HG03460 (cell line): ENCODE results near the gene GREB1L.

ENCODE experiments used
- ATAC-seq: cut with Tn5 transposase; IDR thresholded peaks from one replicate; pipeline ENCODE4 v1.9.1; 2021; ENCODE audit not compliant: unreplicated experiment

The GREB1L gene

DNA sequence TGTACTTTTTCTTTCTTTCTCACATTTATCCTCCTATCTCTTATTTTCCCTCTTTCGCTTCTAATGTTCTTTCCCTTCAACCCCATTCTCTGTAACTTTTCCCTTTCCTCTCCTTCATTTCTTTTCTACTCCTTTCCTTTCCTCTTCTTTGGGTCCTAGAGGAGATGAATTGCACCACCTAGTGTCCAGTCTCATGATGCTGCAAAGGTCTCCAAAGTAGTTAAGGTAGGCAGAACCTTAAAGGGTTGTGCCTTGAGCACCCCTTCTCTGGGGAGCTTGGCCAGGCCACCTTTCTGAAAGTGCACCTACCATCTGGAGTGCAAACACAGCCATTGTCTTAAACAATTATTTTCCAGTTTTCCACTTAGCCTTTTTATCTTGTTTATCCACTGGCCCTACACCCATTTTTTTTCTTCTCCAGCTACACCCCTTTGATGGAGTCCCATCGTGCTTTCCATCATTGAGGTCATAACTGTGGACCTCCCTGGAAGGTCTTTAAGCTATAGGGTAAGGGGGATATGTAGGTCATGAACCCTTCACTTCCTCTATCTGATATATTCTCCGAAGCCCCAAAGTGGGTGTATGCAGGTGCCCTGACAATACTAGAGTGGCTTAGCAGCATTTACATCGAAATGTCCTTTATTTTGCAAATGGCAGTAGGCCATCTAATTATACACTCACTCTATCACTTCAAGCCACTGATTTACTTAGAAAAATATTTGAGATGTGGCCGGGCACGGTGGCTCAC, 202.6 kb downstream of the GREB1L start:
- ATAC-seq = no peak

DNA sequence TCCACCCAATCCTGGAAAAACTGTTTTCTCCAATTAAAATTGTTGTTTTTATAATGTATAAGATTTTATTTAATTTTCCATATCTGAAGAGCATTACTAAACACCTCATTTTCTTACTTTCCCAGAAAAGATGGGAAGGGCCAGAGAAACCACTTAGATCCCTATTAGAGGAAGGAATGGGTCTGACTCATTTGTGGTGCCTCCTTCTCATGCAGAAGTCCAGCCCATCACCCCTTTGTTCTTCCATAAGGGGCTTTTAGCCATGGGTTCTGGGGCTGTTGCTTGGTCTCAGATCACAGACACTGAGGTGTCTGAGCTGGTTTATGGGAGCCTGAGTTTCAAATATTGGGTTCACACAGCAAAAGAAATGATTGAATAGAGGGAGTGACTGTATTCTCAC, 206.3 kb downstream of the GREB1L start:
- ATAC-seq = no peak

DNA sequence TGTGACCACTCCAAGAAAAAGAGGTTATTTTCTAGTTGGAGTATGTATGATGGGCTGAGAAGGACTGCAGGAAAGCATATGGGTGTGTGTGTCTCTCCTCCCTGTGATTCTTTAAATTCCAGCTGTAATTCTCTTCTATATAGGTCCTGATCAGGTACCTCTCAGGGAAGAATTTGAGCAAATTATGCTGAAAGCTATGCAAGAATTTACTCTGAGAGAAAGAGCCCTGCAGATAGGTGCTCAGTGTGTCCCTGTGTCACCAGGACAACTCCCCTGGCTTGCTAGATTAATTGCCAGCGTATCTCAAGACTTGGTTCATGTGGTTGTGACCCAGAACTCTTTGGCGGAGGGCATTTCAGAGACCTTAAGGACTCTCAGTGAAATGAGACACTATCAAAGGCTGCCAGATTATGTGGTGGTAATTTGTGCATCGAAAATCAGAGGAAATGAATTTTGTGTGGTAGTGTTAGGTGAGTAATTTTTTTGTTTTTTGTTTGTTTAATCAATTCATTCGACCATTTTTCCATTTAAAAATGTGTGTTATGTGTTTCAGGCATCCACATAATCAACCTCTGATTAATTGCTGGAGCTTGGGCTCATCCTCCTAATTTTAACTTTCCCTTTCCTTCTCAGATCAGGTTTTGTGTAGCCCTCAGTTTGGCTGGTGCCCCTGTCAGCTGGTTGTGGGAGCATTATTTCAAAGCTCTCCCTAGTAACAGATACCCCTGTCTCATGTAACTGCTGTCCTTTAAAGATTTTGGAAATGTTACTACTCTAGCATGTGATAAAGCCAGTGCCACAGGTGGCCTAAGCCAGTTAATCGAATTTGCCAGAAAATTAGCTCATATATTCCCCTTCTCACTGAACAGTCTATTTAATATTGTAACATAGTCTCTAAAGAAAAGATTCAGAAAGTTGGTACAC, 207.6 kb downstream of the GREB1L start:
- ATAC-seq = no peak

DNA sequence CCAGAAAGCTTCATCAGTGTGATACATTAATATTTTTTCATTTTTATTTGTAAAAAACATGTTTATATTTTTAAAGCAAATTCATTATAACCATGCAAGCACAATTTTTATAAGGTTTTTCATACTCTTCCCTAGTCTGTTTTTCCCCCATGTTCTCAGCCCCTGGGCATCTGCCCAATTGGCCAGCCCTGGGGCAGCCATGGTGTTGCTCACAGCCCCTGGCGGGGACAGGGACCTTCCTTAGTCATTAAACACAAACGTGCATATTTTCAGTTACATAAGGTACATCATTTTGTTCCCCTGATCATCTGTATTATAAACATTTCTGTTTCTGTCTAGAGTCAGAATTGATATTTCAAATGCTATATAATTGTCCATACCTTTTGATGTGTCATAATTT, 208.5 kb downstream of the GREB1L start:
- ATAC-seq = no peak

DNA sequence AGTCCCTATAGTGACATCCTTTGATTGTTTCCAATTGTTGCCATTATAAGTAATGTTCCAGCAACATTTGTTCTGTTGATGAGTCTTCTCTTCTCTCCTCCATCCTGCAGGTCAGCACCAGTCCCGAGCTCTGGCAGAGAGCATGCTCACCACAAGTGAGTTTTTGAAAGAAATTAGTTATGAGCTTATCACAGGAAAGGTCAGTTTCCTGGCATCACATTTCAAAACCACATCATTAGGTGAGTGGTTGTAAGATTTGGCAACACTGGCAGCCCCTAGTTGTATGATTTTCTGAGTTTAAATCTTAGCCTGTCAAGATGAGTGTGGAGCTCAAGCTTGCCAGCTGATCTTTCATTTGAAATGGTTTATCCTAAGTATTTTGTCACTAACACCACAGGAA, 208.9 kb downstream of the GREB1L start:
- no peak for ATAC-seq

DNA sequence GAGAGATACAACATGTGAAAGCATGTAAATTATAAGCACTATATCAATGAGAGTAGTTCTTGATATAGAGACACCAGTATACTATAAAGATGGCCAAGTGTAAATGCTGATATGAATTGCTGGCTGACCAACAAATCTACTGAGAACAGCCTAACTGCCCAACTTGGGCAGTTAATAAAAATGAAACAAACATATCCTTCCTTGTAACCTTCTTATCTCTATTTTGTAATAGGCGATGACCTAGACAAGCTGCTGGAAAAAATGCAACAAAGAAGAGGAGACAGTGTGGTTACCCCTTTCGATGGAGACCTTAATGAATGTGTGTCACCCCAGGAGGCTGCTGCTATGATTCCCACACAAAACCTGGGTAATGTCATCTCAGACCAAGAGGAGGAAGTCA, 209.8 kb downstream of the GREB1L start:
- no peak for ATAC-seq

DNA sequence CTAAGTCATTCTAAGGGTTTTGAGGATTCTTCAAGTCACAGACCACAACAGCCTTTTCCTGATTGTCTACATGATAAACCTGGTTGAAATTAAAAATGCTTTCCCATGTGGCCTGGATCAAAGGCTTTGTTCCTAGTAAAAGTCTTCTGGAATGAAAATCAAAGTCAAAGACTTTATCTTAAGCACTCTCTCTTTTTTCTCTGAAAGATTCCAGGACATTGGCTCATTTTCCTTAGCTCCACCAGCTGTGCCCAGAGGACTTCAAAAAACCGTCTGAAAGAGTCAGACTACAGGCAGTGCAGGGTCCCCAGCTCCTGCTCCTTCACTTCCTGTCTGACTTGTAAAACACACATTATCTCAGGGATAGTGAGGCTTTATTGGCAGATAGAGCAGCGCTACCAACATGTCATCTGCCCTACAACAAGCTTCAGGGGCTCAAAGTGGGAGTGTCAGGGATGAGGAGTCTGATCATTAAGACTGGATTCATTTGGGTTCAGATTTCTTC, 210.3 kb downstream of the GREB1L start:
- no peak for ATAC-seq

DNA sequence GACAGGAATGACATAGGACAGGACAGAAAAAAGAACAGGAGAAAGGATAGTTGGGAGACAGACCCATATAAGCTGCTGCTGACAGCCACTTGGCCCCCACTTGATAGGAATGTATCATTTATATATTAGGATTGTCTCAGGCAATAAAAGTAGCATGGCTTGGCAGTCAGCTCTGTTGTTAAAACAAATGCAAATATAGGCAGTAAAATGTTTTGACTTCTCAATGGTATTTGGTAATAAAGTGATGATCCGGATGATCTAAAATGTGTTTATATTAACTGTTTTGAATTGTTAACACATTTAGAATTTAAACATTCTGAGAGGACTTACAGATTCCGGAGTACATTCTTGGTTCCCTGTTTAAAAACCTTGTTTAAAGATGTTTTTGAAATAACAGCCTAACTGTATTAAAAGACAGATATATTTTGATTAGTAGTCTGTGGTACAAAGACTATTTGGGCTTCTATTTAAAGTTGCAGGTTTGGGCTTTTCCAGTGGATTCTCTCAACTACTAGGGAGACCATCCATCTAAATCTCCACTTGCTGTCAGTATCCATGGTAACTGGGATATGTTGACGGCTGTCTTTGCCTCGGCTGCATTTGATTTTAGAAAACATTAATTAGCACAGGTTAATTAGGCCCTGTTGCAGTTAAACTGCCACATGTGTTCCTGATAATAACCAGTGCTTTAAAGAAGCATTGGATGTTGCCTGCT, 210.9 kb downstream of the GREB1L start:
- no peak for ATAC-seq

DNA sequence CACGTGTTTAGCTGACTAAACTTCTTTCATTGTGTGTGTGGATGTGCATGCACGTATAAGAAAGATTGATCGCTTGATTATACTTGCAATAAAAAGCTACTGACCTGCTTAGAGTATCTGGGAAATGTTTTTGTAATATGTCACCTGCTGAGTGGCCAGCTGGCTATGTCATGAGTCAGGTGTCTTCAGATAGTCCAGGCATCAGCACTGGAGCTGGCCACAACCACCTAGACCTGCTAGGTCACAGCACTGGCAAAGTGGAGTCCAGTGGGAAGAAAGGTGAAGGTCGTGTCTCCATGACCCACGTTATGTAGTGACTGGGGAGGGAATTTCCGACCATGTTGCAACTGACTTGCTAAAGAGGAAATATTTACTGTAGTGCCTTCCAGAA, 211.5 kb downstream of the GREB1L start:
- no peak for ATAC-seq

DNA sequence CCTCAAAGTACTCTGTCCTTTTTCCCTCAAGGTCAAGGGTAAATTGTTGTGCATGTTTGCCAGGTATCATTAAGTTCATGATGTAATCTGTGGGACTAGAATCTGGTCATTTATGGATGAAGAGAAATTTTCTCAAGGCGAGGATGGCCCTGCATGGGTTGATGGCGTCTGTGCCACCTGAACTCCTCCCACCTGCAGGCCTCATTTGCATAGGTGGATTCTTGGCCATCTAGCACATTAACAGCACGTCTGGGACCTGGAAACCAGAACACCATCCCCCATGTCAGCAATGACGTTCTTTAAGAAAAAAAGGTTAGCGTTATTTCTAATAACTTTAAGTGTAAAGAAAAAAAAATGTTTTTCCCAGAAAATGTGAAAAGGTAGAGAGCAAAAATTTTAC, 212.7 kb downstream of the GREB1L start:
- ATAC-seq = no peak

DNA sequence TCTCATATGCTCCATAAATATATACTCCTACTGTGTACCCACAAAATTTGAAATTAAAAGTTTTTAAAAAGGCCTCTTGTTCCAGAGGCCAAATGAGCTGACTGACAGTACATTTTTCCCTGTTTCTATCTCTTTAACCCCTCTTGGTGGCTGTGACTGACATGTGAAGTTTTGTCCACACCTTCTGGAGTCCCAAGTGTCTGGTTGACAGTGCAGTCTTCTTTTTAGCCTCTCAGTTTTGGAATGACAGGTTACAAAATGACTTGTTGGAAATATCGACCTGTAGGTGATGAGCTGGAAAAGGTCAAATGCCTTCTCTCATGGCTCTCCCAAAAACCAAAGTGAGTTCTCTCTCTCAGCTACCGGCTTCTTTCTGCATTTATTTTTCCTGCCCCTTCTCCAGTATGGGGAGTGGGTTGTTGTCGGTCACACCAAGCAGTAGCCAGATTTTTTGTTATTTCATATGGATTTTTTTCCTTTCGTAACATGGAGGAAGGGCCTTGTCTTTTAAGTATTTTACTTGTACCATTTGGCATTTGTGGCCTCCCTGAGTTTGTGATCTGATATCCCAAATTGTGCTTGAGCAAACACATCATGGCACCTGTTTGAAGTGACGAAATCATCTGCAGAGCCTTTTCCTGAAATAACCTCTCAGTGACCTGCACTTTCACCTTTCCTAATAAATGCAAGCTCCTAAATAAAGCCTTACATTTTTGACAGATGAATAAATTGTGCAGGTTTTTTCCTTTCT, 214.6 kb downstream of the GREB1L start:
- ATAC-seq = no peak

DNA sequence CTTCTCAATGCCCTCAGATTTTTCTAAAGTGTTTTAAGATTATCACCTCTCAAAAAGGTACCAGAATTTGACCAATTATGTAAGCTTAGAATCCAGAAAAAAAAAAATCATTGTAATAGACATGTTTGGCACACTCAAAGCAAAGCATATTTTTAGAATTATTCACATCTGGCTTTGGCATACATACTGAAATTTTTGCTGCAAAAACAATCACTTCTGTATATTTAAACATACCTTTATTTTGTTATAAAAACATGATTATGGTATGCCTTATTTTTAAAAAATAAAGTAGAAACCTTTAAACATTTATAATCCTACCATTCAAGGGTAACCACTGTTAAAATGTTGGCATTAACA, 215.1 kb downstream of the GREB1L start:
- no peak for ATAC-seq

DNA sequence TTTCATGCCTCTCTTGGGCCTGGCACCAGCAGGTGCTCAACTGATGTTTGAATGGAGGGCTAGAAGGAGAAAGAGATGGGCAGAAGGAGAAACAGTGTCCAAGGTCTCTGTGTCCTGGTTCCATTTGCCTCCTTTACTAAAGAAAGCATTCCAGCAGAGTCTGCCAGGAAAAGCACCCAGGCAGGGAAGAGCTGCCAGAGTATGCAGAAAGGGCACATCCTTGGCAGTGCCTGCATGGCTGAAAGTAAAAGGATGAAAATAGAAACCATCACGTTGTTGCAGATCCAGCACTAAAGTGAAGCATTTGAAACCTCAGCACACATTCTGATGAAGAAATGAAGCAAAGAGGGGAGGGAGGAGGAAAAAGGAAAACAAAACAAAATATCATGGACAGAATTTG, 216.3 kb downstream of the GREB1L start:
- ATAC-seq = no peak

DNA sequence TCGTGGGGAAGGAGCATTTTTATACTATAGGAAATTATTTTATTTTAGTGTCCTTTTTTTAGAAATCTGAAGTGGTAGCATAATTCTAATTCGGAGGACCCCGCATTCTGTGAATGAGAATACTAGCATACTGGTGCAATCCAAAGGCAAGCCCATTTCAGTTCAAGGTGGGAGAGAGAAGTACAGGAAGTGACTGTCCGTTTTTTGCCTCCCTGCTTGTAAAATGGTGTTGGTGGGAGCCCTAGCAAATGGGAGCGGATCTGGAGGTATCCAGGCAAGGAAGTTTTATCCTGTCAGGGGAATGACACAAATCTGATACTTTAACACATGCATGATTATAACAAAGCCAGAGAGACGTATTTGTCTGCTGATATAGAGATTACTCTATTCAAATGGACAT, 216.8 kb downstream of the GREB1L start:
- no peak for ATAC-seq

DNA sequence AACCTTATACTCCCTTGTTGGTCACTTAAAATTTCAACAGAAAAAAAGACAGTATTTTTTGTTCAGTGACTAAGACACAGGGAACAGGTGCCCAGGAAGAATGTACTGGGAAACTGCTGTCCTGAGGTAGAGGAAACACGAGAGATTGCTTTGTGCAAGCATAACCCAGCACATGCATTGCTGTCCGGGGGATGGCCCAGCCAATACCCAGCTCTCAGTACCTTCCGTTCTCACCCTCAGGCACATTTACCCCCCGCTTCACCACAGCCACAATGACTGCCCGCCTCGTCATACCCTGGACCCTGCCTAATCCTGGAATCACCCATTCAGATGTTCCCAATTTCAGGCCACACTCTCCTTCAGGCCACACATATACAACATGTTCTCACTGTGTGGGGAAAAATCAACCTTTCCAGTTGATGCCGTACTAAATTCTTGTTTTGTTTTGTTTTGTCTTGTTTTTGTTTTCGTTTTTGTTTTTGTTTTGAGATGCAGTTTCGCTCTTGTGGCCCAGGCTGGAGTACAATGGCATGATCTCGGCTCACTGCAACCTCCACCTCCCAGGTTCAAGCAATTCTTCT, 217.8 kb downstream of the GREB1L start:
- ATAC-seq = no peak

DNA sequence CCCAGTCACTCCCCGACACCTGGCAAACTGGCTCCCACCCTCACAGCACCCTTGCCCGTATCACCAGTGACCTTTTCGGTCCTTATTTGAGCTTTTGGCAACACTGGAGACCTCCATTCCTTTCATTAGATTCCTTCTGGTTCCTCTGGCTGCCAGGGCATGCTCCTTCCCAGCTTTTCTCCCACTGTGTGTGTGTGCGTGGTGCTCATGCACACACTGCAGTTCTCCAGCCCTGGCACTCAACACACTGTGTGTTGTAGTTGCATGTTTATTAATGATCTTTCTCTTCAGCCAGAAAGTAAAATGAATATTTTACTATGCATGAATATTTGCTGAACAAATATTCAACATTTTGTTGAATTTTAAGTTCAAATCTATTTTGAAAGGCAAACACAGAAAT, 219.4 kb downstream of the GREB1L start:
- ATAC-seq = no peak

DNA sequence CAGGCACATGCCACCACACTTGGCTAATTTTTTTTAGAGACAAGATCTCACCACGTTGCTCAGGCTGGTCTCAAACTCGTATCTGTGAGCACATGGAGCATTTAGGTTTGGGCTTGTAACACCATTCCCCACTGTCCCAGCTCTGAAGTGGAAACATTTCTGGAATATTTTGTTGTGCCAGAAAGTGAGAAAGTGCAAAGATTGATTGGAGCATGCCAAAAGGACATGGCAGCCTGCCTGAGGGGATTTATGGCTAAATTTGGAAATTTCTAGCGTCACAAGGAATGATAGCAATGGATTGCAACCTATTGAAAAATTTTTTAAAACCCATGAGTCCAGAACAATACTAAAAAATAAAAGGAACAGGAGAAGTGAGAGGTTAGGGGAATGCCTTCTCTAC, 221.7 kb downstream of the GREB1L start:
- ATAC-seq = no peak

DNA sequence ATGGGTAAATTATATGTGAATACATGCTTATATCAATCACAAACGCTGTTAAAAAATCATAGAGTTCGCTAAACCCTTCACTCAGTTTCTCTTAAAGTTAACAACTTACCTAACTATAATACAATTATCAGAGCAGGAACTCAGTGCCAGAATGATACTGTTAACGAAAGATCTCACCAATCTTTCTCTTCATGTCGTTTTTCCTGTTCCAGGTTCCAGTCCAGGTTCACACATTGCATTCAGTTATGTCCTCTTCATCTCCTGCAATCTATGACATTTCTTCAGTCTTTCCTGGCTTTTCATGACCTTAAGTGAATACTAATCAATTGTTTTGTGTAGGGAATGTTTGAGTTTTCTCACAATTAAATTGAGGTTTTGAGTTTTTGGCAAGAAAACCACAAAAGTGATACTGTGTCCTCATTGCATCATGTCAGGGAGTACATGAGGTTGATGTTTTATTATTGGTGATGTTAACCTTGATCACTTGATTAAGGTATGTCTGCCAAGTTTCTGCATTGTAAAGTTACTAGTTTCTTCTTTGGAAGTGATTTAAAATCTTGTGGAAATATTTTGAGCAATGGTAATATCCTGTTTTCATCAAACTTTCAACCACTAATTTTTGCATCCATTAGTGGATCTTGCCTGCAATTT, 226.6 kb downstream of the GREB1L start:
- ATAC-seq = no peak

DNA sequence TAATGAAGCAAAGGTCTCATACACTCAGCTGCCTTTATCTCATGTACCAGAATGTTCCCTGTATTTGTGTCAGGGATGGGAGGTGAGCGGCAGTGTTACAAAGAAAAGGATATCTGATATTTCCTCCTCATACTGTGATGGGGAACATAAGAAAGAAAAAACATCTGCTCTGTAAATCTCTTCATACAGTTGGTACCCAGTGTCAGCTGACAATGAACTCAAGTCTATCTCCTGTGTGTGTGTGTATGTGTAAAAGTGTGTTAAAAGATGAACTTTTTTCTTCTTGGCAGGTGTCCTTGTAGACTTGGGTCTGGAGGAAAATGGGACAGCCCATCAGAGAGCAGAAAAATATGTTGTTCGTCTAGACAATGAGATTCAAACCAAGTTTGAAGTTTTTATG, 230.7 kb downstream of the GREB1L start:
- ATAC-seq = no peak

DNA sequence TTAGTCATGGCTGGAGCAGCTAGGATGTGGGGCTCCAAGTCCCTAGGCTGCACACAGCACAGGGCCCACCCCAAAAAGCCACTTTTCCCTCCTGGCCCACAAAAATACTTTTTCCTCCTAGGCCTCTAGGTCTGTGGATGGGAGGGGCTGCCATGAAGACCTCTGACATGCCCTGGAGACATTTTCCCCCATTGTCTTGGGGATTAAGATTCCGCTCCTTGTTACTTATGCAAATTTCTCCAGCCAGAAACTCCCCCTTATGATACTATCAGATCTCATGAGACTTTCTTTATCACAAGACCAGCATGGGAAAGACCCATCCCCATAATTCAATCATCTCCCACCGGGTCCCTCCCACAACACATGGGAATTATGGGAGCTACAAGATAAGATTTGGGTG, 232.6 kb downstream of the GREB1L start:
- no peak for ATAC-seq
